ENCODE results near the gene FAM8A1.
A peak's percentile ranks its signal among the peaks of the same experiment; 100 is the strongest.
"Not testable (repeated sequence)": the region's sequence is repeated elsewhere in the genome, so short reads cannot be mapped to it uniquely, and the experiment has no call there.

Gene FAM8A1

GRCh38 chr6:17599877-17600526 is at the start of gene FAM8A1:
TSS of gene FAM8A1 (plus strand) at chr6:17600302. CDS start at chr6:17600410, 108 bp downstream.
- peak; percentile 96 for DNase-seq (ENCODE audit: low spot score)

GRCh38 chr6:17551383-17551958 is 48.6 kb upstream of the FAM8A1 start:
- DNase-seq (ENCODE audit: low spot score), result no peak

GRCh38 chr6:17552861-17553260 is 47.2 kb upstream of the FAM8A1 start:
- DNase-seq (ENCODE audit: low spot score), result no peak

- DNase-seq (ENCODE audit: low spot score), result no peak
Measured at GRCh38 chr6:17556014-17556413, 44.1 kb upstream of the FAM8A1 start.

- no peak for DNase-seq (ENCODE audit: low spot score)
Measured at GRCh38 chr6:17562636-17563035, 37.5 kb upstream of the FAM8A1 start.

- no peak for DNase-seq (ENCODE audit: low spot score)
Measured at GRCh38 chr6:17565399-17565798, 34.7 kb upstream of the FAM8A1 start.

GRCh38 chr6:17574866-17575560 is 25.1 kb upstream of the FAM8A1 start:
- DNase-seq (ENCODE audit: low spot score), result no peak

- DNase-seq (ENCODE audit: low spot score), result no peak
Measured at GRCh38 chr6:17577059-17577458, 23.0 kb upstream of the FAM8A1 start.

GRCh38 chr6:17580518-17581048 is 19.5 kb upstream of the FAM8A1 start:
- DNase-seq (ENCODE audit: low spot score), result peak; percentile 43

- not testable (repeated sequence) for DNase-seq (ENCODE audit: low spot score)
Measured at GRCh38 chr6:17581282-17581681, 18.8 kb upstream of the FAM8A1 start.

- DNase-seq (ENCODE audit: low spot score), result no peak
Measured at GRCh38 chr6:17583811-17584210, 16.3 kb upstream of the FAM8A1 start.

- DNase-seq (ENCODE audit: low spot score), result peak; percentile 56
Measured at GRCh38 chr6:17584241-17584803, 15.8 kb upstream of the FAM8A1 start.

GRCh38 chr6:17585766-17586490 is 14.2 kb upstream of the FAM8A1 start:
- DNase-seq (ENCODE audit: low spot score), result peak; percentile 39

- DNase-seq (ENCODE audit: low spot score), result not testable (repeated sequence)
Measured at GRCh38 chr6:17586623-17587022, 13.5 kb upstream of the FAM8A1 start.

- no peak for DNase-seq (ENCODE audit: low spot score)
Measured at GRCh38 chr6:17588011-17588410, 12.1 kb upstream of the FAM8A1 start.

GRCh38 chr6:17589406-17590096 is 10.6 kb upstream of the FAM8A1 start:
- peak; percentile 53 for DNase-seq (ENCODE audit: low spot score)

GRCh38 chr6:17591287-17591686 is 8.8 kb upstream of the FAM8A1 start:
- no peak for DNase-seq (ENCODE audit: low spot score)

GRCh38 chr6:17593246-17593645 is 6.9 kb upstream of the FAM8A1 start:
- DNase-seq (ENCODE audit: low spot score), result no peak

- no peak for DNase-seq (ENCODE audit: low spot score)
Measured at GRCh38 chr6:17596085-17596484, 4.0 kb upstream of the FAM8A1 start.

- peak; percentile 44 for DNase-seq (ENCODE audit: low spot score)
Measured at GRCh38 chr6:17600527-17601385, 654 bp downstream of the FAM8A1 start.

GRCh38 chr6:17601386-17601703 is 1.2 kb downstream of the FAM8A1 start:
- DNase-seq (ENCODE audit: low spot score), result no peak
